K562 (cell line): ENCODE results near the gene SIM2. TPM values are rescaled to one million over a fixed set of nuclear protein-coding genes. Genes with fewer than 3 reads are reported as not detected.

Source experiments
- ATAC-seq: fragments of 200-7000 bp; cut with Tn5 transposase; 3 replicates; pipeline ENCODE4 v1.9.1; 2020; ENCODE audit warnings: moderate library complexity
- BruUV-seq: library from RNA; stranded (reverse); fragments of 400-500 nt; replicated peaks from 2 replicates; lab custom pipeline; 2021; lab: Mats Ljungman, UMichigan
- CTCF ChIA-PET: fragments of 300-600 bp; formaldehyde crosslinking; extraction: SDS; loops from one replicate; lab custom pipeline; 2021; ENCODE audit warnings: low intra/inter-chr PET ratio; lab: Yijun Ruan, JAX
- POLR2A ChIA-PET: fragments of 300-600, 350-650 bp; sonication (Branson Sonifier 250); formaldehyde crosslinking; extraction: SDS; loops from one replicate; lab custom pipeline; 2021; ENCODE audit warnings: antibody characterized with exemption, inconsistent platforms; lab: Yijun Ruan, JAX
- DNase-seq, 4 experiments: peaks; one replicate each; pipeline versions ENCODE4 v3.0.0 to v3.0.0-alpha.2; 2011 to 2018; ENCODE audit warnings: low spot score in 3 of 4, mixed read lengths in 3 of 4; ENCODE audit errors: extremely low read depth in 1 of 4
- FAIRE-seq: peaks from 2 replicates; lab custom pipeline; 2011; peaks lifted over from hg19 to GRCh38; lab: Jason Lieb, UNC
- H2AFZ ChIP-seq: 2 replicates; pipeline ENCODE4 v1.6.0; 2011; ENCODE audit warnings: low read depth, low read length, control low read depth, inconsistent platforms
- H3K27ac ChIP-seq: fragments of 200-600 bp; 3 replicates; pipeline ENCODE4 v1.8.0; 2011; ENCODE audit warnings: low read depth, mild to moderate bottlenecking, control low read depth, inconsistent platforms, low read length, moderate library complexity, mixed read lengths; ENCODE audit errors: extremely low read depth
- H3K27me3 ChIP-seq, 2 experiments: fragments of 300-600 bp in 1 of 2; 2 replicates in 1 of 2; 3 replicates in 1 of 2; pipeline versions ENCODE4 v1.6.0 to v1.8.0; 2011; ENCODE audit warnings: inconsistent platforms in 2 of 2, low read length in 2 of 2, mild to moderate bottlenecking in 1 of 2, mixed read lengths in 1 of 2, moderate library complexity in 1 of 2; ENCODE audit not compliant: control insufficient read depth in 2 of 2, insufficient read depth in 2 of 2
- H3K36me3 ChIP-seq: fragments of 300-600 bp; 3 replicates; pipeline ENCODE4 v1.8.0; 2011; ENCODE audit warnings: mild to moderate bottlenecking, low read length, inconsistent platforms; ENCODE audit not compliant: control insufficient read depth, insufficient read depth
- H3K4me1 ChIP-seq, 2 experiments: fragments of 200-600 bp in 1 of 2; replicated peaks in 1 of 2; 2 replicates in 1 of 2; 3 replicates in 1 of 2; pipeline versions ENCODE4 v1.5.1 to v1.8.0; 2011; ENCODE audit warnings: inconsistent platforms in 2 of 2, low read length in 2 of 2, mild to moderate bottlenecking in 1 of 2, mixed read lengths in 1 of 2, moderate library complexity in 1 of 2; ENCODE audit not compliant: control insufficient read depth in 2 of 2, insufficient read depth in 2 of 2
- H3K4me2 ChIP-seq: 2 replicates; pipeline ENCODE4 v1.6.1; 2011; ENCODE audit warnings: low read length, control low read depth, inconsistent platforms, mixed read lengths; ENCODE audit not compliant: insufficient read depth
- H3K4me3 ChIP-seq: fragments of 200-600 bp; sonication (generic), shearing (Covaris generic); 2 replicates; pipeline ENCODE4 v1.5.1; 2016; ENCODE audit warnings: control low read depth, inconsistent platforms
- H3K79me2 ChIP-seq: fragments of 200-600 bp; 3 replicates; pipeline ENCODE4 v1.8.0; 2011; ENCODE audit warnings: low read length, inconsistent platforms; ENCODE audit not compliant: control insufficient read depth, insufficient read depth
- H3K9ac ChIP-seq, 2 experiments: 2 replicates each; pipeline versions ENCODE4 v1.6.0 to v1.6.1; 2011; ENCODE audit warnings: low read depth in 2 of 2, low read length in 2 of 2, control low read depth in 1 of 2, inconsistent platforms in 1 of 2, mild to moderate bottlenecking in 1 of 2, mixed read lengths in 1 of 2; ENCODE audit not compliant: insufficient read depth in 1 of 2
- H3K9me1 ChIP-seq: one replicate; pipeline ENCODE4 v1.6.0; 2011; ENCODE audit warnings: inconsistent platforms, mild to moderate bottlenecking, low read length, moderate library complexity; ENCODE audit not compliant: control insufficient read depth, insufficient read depth
- H3K9me3 ChIP-seq: replicated peaks from 2 replicates; pipeline ENCODE4 v1.5.1; 2011; ENCODE audit warnings: low read depth, low read length, inconsistent platforms; ENCODE audit not compliant: control insufficient read depth, insufficient read depth
- H4K20me1 ChIP-seq: replicated peaks from 2 replicates; pipeline ENCODE4 v1.6.1; 2011; ENCODE audit warnings: low read length, inconsistent platforms, mixed read lengths; ENCODE audit not compliant: control insufficient read depth, insufficient read depth
- CBX2 ChIP-seq: fragments of 200-600 bp; sonication (generic); IDR thresholded peaks from one replicate; pipeline ENCODE4 v1.6.1; 2012; ENCODE audit warnings: mild to moderate bottlenecking, low read length, inconsistent platforms; ENCODE audit not compliant: insufficient read depth, poor library complexity, severe bottlenecking
- CREBBP ChIP-seq: IDR thresholded peaks from one replicate; pipeline ENCODE4 v1.6.1; 2012; ENCODE audit warnings: low read depth, mild to moderate bottlenecking, control low read depth, inconsistent platforms, low read length
- KLF16 ChIP-seq: IDR thresholded peaks from 2 replicates; pipeline ENCODE4 v1.6.1; 2016; ENCODE audit warnings: antibody characterized with exemption
- LEF1 ChIP-seq: fragments of 450-650 bp; IDR thresholded peaks from 2 replicates; pipeline ENCODE4 v1.6.1; 2016; ENCODE audit warnings: mild to moderate bottlenecking
- MCM3 ChIP-seq: fragments of 450-650 bp; IDR thresholded peaks from 2 replicates; pipeline ENCODE4 v1.6.1; 2016
- MTA1 ChIP-seq: fragments of 450-650 bp; IDR thresholded peaks from 2 replicates; pipeline ENCODE4 v1.6.1; 2017; ENCODE audit warnings: borderline replicate concordance
- NFRKB ChIP-seq: fragments of 450-650 bp; IDR thresholded peaks from 2 replicates; pipeline ENCODE4 v1.6.1; 2016; ENCODE audit warnings: low read depth
- PPARD ChIP-seq: fragments of 250-450 bp; sonication (Bioruptor Pico); IDR thresholded peaks from 2 replicates; pipeline ENCODE4 v1.8.0; 2022; ENCODE audit warnings: inconsistent platforms, mild to moderate bottlenecking, moderate library complexity
- SAP30 ChIP-seq: fragments of 200-600 bp; sonication (generic); IDR thresholded peaks from 2 replicates; pipeline ENCODE4 v1.6.1; 2012; ENCODE audit warnings: borderline replicate concordance, low read depth, mild to moderate bottlenecking, moderate library complexity, low read length, control low read depth, inconsistent platforms; ENCODE audit not compliant: insufficient read depth, poor library complexity, severe bottlenecking
- SFPQ ChIP-seq: fragments of 200-400 bp; formaldehyde crosslinking; IDR thresholded peaks from 2 replicates; pipeline ENCODE4 v1.6.1; 2017; ENCODE audit warnings: mild to moderate bottlenecking, low read depth, low read length, moderate library complexity
- SMARCA4 ChIP-seq: fragments of 450-650 bp; IDR thresholded peaks from 2 replicates; pipeline ENCODE4 v1.6.1; 2016
- TEAD4 ChIP-seq, 2 experiments: sonication (generic) in 1 of 2; formaldehyde crosslinking in 1 of 2; IDR thresholded peaks; 2 replicates each; pipeline versions ENCODE4 v1.6.1 to v1.8.0; 2012 to 2022; ENCODE audit warnings: borderline replicate concordance in 1 of 2, inconsistent platforms in 1 of 2, low read length in 1 of 2, mild to moderate bottlenecking in 1 of 2, missing genetic modification reagents in 1 of 2
- ZBTB5 ChIP-seq: fragments of 450-650 bp; IDR thresholded peaks from 2 replicates; pipeline ENCODE4 v1.6.1; 2017; ENCODE audit warnings: antibody characterized with exemption
- ZNF785 ChIP-seq: fragments of 250-450 bp; sonication (Bioruptor Pico); IDR thresholded peaks from 2 replicates; pipeline ENCODE4 v1.4.0; 2020; ENCODE audit warnings: mild to moderate bottlenecking
- ZSCAN29 ChIP-seq: fragments of 450-650 bp; IDR thresholded peaks from 2 replicates; pipeline ENCODE4 v1.6.1; 2017
- WGBS: fragments of 100-300 bp; shearing (Covaris generic); methylation state at CpG from one replicate; pipeline ENCODE4 v1.1.6; 2016; ENCODE audit warnings: low coverage, mixed read lengths; ENCODE audit not compliant: insufficient coverage; ENCODE audit errors: missing lambda C conversion rate; 5-methylcytosine and 5-hydroxymethylcytosine counted together
- in situ Hi-C: fragments of 300-500 bp; cut with MboI; formaldehyde crosslinking; loops from 4 replicates; pipeline ENCODE4 v1.15.0; 2018; ENCODE audit warnings: inconsistent platforms, mixed read lengths
- intact Hi-C: fragments of 100-400 bp; cut with micrococcal nuclease; formaldehyde crosslinking; loops from 2 replicates; pipeline ENCODE4 v1.14.2; 2022
- polyA plus RNA-seq, 8 experiments: library from polyadenylated mRNA; depleted of rRNA in 4 of 8; stranded (reverse) in 5 of 8; unstranded in 3 of 8; fragments of >200 nt; fragmentation: Nextera tagmentation in 2 of 8; fragmentation: Illumina TruSeq in 1 of 8; extraction: Ambion mirVana in 2 of 8; extraction: Trizol in 1 of 8; gene quantifications; 2 replicates each; pipeline versions ENCODE4 v1.2.1 to v1.2.3, GENCODE V29; 2011 to 2014; ENCODE audit warnings: inconsistent platforms in 1 of 8, missing spikeins in 1 of 8
- total RNA-seq, 7 experiments: library from RNA; depleted of rRNA in 6 of 7; stranded (reverse); fragments of >200 nt in 6 of 7; fragmentation: Illumina TruSeq in 2 of 7; extraction: Trizol in 2 of 7; gene quantifications; 2 replicates each; pipeline versions ENCODE4 v1.2.1 to v1.2.3, GENCODE V29; 2011 to 2021; ENCODE audit warnings: low replicate concordance in 1 of 7
- TF ChIP-seq, protein P1 (sequence below), 2 experiments: fragments of 450-650 bp; IDR thresholded peaks; 2 replicates each; pipeline ENCODE4 v1.6.1; 2016
- TF ChIP-seq, protein P2 (sequence below): fragments of 250-450 bp; sonication (Bioruptor Pico); IDR thresholded peaks from 2 replicates; pipeline ENCODE4 v1.5.1; 2021; ENCODE audit warnings: mild to moderate bottlenecking

The SIM2 gene
- total and polyA plus RNA-seq, 9 of the 15 experiments (the other 6 are each of a cell fraction or from before 2014, with no cell fraction given) = 0.07 to 0.11 (median 0.08) TPM; not detected in 6

GRCh38 chr21:36750576-36750959 lies 51.7 kb downstream of the SIM2 start:
- H2AFZ ChIP-seq = no peak overlapping the region
- H3K36me3 ChIP-seq = 0 out of 3 replicates have a peak, but pooled peaks cover 3% of the 10 kb centered on the region
- no peaks in the 10 kb centered on the region; the same call in 1 of the 2 replicates for H4K20me1 ChIP-seq
- TF ChIP-seq SMARCA4 (no peak), ZSCAN29 (no peak), KLF16 (no peak), MTA1 (no peak), TEAD4 (IDR thresholded peaks at IDR 0.05; ENCODE audit: low read length) (no peak), TEAD4 (CRISPR knock-in tag; IDR thresholded peaks at IDR 0.05; ENCODE audit: borderline replicate concordance) (no peak), CBX2 (no peak), ZNF785 (CRISPR knock-in tag) (no peak), ZBTB5 (no peak), CREBBP (no peak), SAP30 (no peak), LEF1 (no peak), SFPQ (no peak), NFRKB (no peak), PPARD (no peak), MCM3 (no peak)
- TF ChIP-seq, protein P1, sequence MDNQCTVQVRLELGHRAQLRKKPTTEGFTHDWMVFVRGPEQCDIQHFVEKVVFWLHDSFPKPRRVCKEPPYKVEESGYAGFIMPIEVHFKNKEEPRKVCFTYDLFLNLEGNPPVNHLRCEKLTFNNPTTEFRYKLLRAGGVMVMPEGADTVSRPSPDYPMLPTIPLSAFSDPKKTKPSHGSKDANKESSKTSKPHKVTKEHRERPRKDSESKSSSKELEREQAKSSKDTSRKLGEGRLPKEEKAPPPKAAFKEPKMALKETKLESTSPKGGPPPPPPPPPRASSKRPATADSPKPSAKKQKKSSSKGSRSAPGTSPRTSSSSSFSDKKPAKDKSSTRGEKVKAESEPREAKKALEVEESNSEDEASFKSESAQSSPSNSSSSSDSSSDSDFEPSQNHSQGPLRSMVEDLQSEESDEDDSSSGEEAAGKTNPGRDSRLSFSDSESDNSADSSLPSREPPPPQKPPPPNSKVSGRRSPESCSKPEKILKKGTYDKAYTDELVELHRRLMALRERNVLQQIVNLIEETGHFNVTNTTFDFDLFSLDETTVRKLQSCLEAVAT (IDR thresholded peaks at IDR 0.05) = no peak
- TF ChIP-seq, protein P2, sequence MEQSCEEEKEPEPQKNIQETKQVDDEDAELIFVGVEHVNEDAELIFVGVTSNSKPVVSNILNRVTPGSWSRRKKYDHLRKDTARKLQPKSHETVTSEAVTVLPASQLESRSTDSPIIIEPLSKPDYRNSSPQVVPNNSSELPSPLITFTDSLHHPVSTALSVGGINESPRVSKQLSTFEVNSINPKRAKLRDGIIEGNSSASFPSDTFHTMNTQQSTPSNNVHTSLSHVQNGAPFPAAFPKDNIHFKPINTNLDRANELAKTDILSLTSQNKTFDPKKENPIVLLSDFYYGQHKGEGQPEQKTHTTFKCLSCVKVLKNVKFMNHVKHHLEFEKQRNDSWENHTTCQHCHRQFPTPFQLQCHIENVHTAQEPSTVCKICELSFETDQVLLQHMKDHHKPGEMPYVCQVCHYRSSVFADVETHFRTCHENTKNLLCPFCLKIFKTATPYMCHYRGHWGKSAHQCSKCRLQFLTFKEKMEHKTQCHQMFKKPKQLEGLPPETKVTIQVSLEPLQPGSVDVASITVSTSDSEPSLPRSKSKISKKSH = no peak
- H3K4me3 ChIP-seq = no peak overlapping the region
- 65% methylated on average over 2 of the region's 2 CpGs for WGBS
- H3K9me1 ChIP-seq = no peaks in the 10 kb centered on the region
- BruUV-seq = no TSS peak
- no peaks in the 10 kb centered on the region for H3K79me2 ChIP-seq
- peaks cover 14 to 18% of the 10 kb centered on the region in 2 experiments; a peak in 4 of 5 replicates for H3K27me3 ChIP-seq
- no peak overlapping the region for H3K4me2 ChIP-seq
- H3K9me3 ChIP-seq = no peaks in the 10 kb centered on the region
- H3K4me1 ChIP-seq = peaks cover 0 to 13% of the 10 kb centered on the region in 2 experiments; a peak in 3 of 5 replicates
- no peak overlapping the region for H3K27ac ChIP-seq
- POLR2A ChIA-PET = no interaction called here
- DNase-seq (no peak), FAIRE-seq (no peak), ATAC-seq (no peak)
- no peak overlapping the region for H3K9ac ChIP-seq
- CTCF ChIA-PET = no interaction called here
- intact Hi-C loops (no loop called here), in situ Hi-C loops (no loop called here)
